Measurements from ENCODE around the gene MSANTD7. TPM values are rescaled to one million over a fixed set of nuclear protein-coding genes. Genes with fewer than 3 reads are reported as not detected.
A peak's percentile ranks its signal among the peaks of the same experiment; 100 is the strongest.

MSANTD7 gene
- polyA plus RNA-seq, 3 donors, result 5.0 to 7.6 (median 7.3) TPM

- Histone ChIP-seq H4K20me1 (ENCODE audit: insufficient read depth, low read length) (peaks cover 4% of the 10 kb centered on the region), H3K79me2 (ENCODE audit: insufficient read depth, low read length) (peaks cover 73% of the 10 kb centered on the region), H3K9ac (ENCODE audit: insufficient read depth, low read length, poor library complexity, severe bottlenecking) (no peak overlapping the region), H3K9me3 (replicated peaks in 1 of 2; ENCODE audit: control insufficient read depth in 1 of 2, insufficient read depth in 1 of 2, low read length in 2 of 2) (no peaks in the 10 kb centered on the region), H3K4me2 (replicated peaks; ENCODE audit: extremely low read depth, low read length, poor library complexity, severe bottlenecking) (peak overlapping the region; percentile 99), H3K36me3 (replicated peaks in 1 of 2; ENCODE audit: control insufficient read depth in 1 of 2, insufficient read depth in 2 of 2, low read length in 2 of 2) (no peaks in the 10 kb centered on the region), H3K27me3 (ENCODE audit: control insufficient read depth in 2 of 2, insufficient read depth in 2 of 2, low read length in 2 of 2) (no peaks in the 10 kb centered on the region), H3K4me1 (ENCODE audit: control insufficient read depth in 1 of 2, insufficient read depth in 2 of 2, low read length in 2 of 2) (peaks cover 20 to 44% of the 10 kb centered on the region in 2 donors), H3K4me3 (replicated peaks in 1 of 3; ENCODE audit: low read depth in 2 of 3, low read length in 3 of 3) (peak overlapping the region in 1 of 3 experiments; percentile 97), H2AFZ (ENCODE audit: insufficient read depth, low read depth, low read length, poor library complexity, severe bottlenecking) (peak overlapping the region; percentile 96), H3K27ac (ENCODE audit: low read depth in 1 of 2, low read length in 2 of 2) (no peak overlapping the region)
- TF ChIP-seq, protein P1, sequence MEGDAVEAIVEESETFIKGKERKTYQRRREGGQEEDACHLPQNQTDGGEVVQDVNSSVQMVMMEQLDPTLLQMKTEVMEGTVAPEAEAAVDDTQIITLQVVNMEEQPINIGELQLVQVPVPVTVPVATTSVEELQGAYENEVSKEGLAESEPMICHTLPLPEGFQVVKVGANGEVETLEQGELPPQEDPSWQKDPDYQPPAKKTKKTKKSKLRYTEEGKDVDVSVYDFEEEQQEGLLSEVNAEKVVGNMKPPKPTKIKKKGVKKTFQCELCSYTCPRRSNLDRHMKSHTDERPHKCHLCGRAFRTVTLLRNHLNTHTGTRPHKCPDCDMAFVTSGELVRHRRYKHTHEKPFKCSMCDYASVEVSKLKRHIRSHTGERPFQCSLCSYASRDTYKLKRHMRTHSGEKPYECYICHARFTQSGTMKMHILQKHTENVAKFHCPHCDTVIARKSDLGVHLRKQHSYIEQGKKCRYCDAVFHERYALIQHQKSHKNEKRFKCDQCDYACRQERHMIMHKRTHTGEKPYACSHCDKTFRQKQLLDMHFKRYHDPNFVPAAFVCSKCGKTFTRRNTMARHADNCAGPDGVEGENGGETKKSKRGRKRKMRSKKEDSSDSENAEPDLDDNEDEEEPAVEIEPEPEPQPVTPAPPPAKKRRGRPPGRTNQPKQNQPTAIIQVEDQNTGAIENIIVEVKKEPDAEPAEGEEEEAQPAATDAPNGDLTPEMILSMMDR (IDR thresholded peaks at IDR 0.05), result no peak
- H3K9me3 Mint-ChIP-seq, result no peaks in the 10 kb centered on the region
- H3K27me3 Mint-ChIP-seq (ENCODE audit: low read depth in 3 of 3), result peaks cover 0 to 2% (median 0%) of the 10 kb centered on the region in 3 donors
- peaks cover 50% of the 10 kb centered on the region for H3K4me1 Mint-ChIP-seq
- peak overlapping the region; percentile 90 to 95 for H3K4me3 Mint-ChIP-seq
- H3K36me3 Mint-ChIP-seq, result peaks cover 0 to 2% of the 10 kb centered on the region in 2 donors
- H3K27ac Mint-ChIP-seq, result peak overlapping the region in 1 of 7 donors; percentile 63
- intact Hi-C loops (cut with micrococcal nuclease), result loop anchor here (2.0 to 5.0 kb wide), 2 partner anchors 41 to 72 kb away; partner anchors contain the start of genes CDNF (in 2 of the 2), HSPA14 (in 2 of the 2), MSANTD7 (in 2 of the 2) and DCLRE1C (in 1 of the 2)
- no CpG with 5 or more reads among the region's 5 CpGs for WGBS (ENCODE audit: insufficient coverage)
- no peak for DNase-seq
These were observed 41.8 kb downstream of the MSANTD7 start for GRCh38 chr10:14879928-14880193.

- peak overlapping the region in 1 of 2 donors; percentile 95 for H3K4me3 Mint-ChIP-seq
- H3K36me3 ChIP-seq (replicated peaks in 1 of 2; ENCODE audit: control insufficient read depth in 1 of 2, insufficient read depth in 2 of 2, low read length in 2 of 2), result no peaks in the 10 kb centered on the region
- peaks cover 0 to 2% (median 0%) of the 10 kb centered on the region in 3 donors for H3K27me3 Mint-ChIP-seq (ENCODE audit: low read depth in 3 of 3)
- no peaks in the 10 kb centered on the region for H3K9me3 Mint-ChIP-seq
- intact Hi-C loops (cut with micrococcal nuclease), result loop anchor here in 1 of 2 donors (2.0 kb wide), 1 partner anchor 41 kb away; the partner anchor contains the start of genes CDNF, HSPA14 and MSANTD7
- H4K20me1 ChIP-seq (ENCODE audit: insufficient read depth, low read length), result peaks cover 4% of the 10 kb centered on the region
- peaks cover 50% of the 10 kb centered on the region for H3K4me1 Mint-ChIP-seq
- DNase-seq, result no peak
- TF ChIP-seq, protein P1 (IDR thresholded peaks at IDR 0.05), result no peak
- H3K4me1 ChIP-seq (ENCODE audit: control insufficient read depth in 1 of 2, insufficient read depth in 2 of 2, low read length in 2 of 2), result peaks cover 20 to 44% of the 10 kb centered on the region in 2 donors
- H3K9ac ChIP-seq (ENCODE audit: insufficient read depth, low read length, poor library complexity, severe bottlenecking), result no peak overlapping the region
- H3K4me3 ChIP-seq (replicated peaks in 1 of 3; ENCODE audit: low read depth in 2 of 3, low read length in 3 of 3), result peak overlapping the region in 1 of 3 experiments; percentile 97
- H3K79me2 ChIP-seq (ENCODE audit: insufficient read depth, low read length), result peaks cover 76% of the 10 kb centered on the region
- WGBS (ENCODE audit: insufficient coverage), result 100% methylated on average over 3 of the region's 7 CpGs
- H3K9me3 ChIP-seq (replicated peaks in 1 of 2; ENCODE audit: control insufficient read depth in 1 of 2, insufficient read depth in 1 of 2, low read length in 2 of 2), result no peaks in the 10 kb centered on the region
- no peak overlapping the region for H3K27ac Mint-ChIP-seq
- H3K27me3 ChIP-seq (ENCODE audit: control insufficient read depth in 2 of 2, insufficient read depth in 2 of 2, low read length in 2 of 2), result no peaks in the 10 kb centered on the region
- peak overlapping the region; percentile 28 for H2AFZ ChIP-seq (ENCODE audit: insufficient read depth, low read depth, low read length, poor library complexity, severe bottlenecking)
- peak overlapping the region; percentile 99 for H3K4me2 ChIP-seq (replicated peaks; ENCODE audit: extremely low read depth, low read length, poor library complexity, severe bottlenecking)
- peaks cover 0 to 2% of the 10 kb centered on the region in 2 donors for H3K36me3 Mint-ChIP-seq
- no peak overlapping the region for H3K27ac ChIP-seq (ENCODE audit: low read depth in 1 of 2, low read length in 2 of 2)
These were observed 42.1 kb downstream of the MSANTD7 start for GRCh38 chr10:14880229-14880628.

Data from CD14-positive monocyte (primary cell).